Endometrium (tissue), 2 donors: ENCODE results near the gene KRT75.
"Not testable (repeated sequence)": the region's sequence is repeated elsewhere in the genome, so short reads cannot be mapped to it uniquely, and the experiment has no call there.

Source experiments
- FAIRE-seq: peaks from 2 replicates; lab custom pipeline; 2012; peaks lifted over from hg19 to GRCh38; lab: Jason Lieb, UNC
- donor health status: control.
- donor health status: control.

The KRT75 gene

GRCh38 chr12:52434081-52434733 lies at the start of gene KRT75:
TSS of gene KRT75 (minus strand) at chr12:52434371. CDS start at chr12:52434304, 67 bp downstream.
- FAIRE-seq = no peak

- FAIRE-seq = no peak
Observed at GRCh38 chr12:52480073-52480472, 45.9 kb upstream of the KRT75 start.

GRCh38 chr12:52477651-52478050 lies 43.5 kb upstream of the KRT75 start:
- FAIRE-seq = no peak

GRCh38 chr12:52474212-52474611 lies 40.0 kb upstream of the KRT75 start:
- FAIRE-seq = no peak

- FAIRE-seq = no peak
Observed at GRCh38 chr12:52473768-52474167, 39.6 kb upstream of the KRT75 start, which contains the start of gene KRT6C. TSS of gene KRT6C (minus strand) at chr12:52473805. CDS start at chr12:52473737, 68 bp downstream.

- FAIRE-seq = no peak
Observed at GRCh38 chr12:52469853-52470252, 35.7 kb upstream of the KRT75 start.

GRCh38 chr12:52464897-52465296 lies 30.7 kb upstream of the KRT75 start:
- no peak for FAIRE-seq

- no peak for FAIRE-seq
Observed at GRCh38 chr12:52461693-52462092, 27.5 kb upstream of the KRT75 start.

GRCh38 chr12:52458861-52459260 lies 24.7 kb upstream of the KRT75 start:
- no peak for FAIRE-seq

GRCh38 chr12:52455821-52456220 lies 21.6 kb upstream of the KRT75 start:
- FAIRE-seq = no peak

GRCh38 chr12:52454411-52455201 lies 20.4 kb upstream of the KRT75 start:
- FAIRE-seq = no peak

- no peak for FAIRE-seq
Observed at GRCh38 chr12:52452101-52452500, 17.9 kb upstream of the KRT75 start, which contains the start of gene KRT6B. TSS of gene KRT6B (minus strand) at chr12:52452146. CDS start at chr12:52452078, 68 bp downstream.

GRCh38 chr12:52448228-52448627 lies 14.1 kb upstream of the KRT75 start:
- FAIRE-seq = no peak

GRCh38 chr12:52447196-52447595 lies 13.0 kb upstream of the KRT75 start:
- not testable (repeated sequence) for FAIRE-seq

- FAIRE-seq = no peak
Observed at GRCh38 chr12:52446367-52447045, 12.3 kb upstream of the KRT75 start.

GRCh38 chr12:52445876-52446275 lies 11.7 kb upstream of the KRT75 start:
- FAIRE-seq = no peak

GRCh38 chr12:52444647-52445595 lies 10.8 kb upstream of the KRT75 start:
- no peak for FAIRE-seq

- no peak for FAIRE-seq
Observed at GRCh38 chr12:52443966-52444365, 9.8 kb upstream of the KRT75 start.

- no peak for FAIRE-seq
Observed at GRCh38 chr12:52442600-52443061, 8.5 kb upstream of the KRT75 start.

GRCh38 chr12:52441320-52441911 lies 7.2 kb upstream of the KRT75 start:
- no peak for FAIRE-seq

- no peak for FAIRE-seq
Observed at GRCh38 chr12:52440821-52441319, 6.7 kb upstream of the KRT75 start.
